ENCODE measurements around the gene GOLPH3.

GOLPH3 gene

DNA sequence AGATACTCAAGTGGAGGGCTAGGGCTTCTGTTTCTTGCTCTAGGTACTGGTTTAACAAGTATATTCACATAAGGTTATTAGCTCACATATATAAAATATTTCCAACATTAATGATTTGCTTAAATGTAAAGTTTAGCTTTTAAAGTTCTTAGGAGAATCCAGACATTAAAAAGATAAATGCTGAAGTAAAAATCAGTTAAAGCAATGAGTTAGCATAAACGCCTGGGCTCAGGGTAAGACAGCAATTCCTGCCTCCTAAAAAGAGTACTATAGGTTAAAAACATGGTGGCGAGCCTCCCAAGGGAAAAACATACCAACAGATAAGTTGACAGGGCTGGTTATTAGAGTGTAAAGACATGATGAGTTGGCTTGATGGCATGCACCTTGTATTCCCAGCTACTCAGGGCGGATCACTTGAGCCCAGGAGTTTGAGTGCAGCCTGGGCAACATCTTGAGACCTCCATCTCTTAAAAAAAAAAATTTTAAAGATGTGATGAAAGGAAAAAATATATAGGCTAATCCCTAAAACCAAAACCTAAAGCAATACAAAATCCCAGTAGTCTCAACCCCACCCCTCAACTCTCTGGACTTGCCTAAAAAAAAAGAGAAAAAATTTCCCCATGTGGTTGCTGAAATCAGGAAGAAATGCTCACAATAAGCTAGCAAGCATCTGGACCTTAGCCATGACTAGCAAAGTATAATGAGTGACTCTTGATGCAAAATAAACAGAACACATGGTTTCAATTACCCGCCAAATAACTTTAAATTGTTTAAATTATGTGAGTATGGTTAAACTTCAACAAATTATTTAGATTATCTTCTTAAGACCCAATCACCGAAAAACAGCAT, 3.6 kb downstream of the GOLPH3 start:
- no peak for DNase-seq

- no peak for DNase-seq
These were observed 5.6 kb downstream of the GOLPH3 start for GRCh38 chr5:32168460-32169033.

DNA sequence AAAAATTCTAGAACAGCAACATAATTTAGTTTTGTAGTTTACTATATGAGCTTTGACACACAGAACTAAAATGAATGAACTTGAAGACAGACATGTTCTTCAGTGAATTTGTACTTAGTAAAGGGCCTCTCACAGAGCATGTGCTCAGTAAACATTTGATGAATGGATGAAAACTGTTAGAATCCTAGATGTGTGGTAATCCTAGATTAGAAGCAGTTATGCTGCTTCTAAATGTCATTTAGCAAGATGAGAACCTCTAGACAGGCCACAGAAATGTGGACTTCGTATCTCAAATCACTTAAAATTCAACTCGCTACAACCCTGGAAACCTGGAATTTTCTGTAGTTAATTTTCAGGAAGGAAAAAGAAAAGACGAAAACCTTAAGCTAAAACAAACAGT, 8.5 kb downstream of the GOLPH3 start:
- DNase-seq = no peak

DNA sequence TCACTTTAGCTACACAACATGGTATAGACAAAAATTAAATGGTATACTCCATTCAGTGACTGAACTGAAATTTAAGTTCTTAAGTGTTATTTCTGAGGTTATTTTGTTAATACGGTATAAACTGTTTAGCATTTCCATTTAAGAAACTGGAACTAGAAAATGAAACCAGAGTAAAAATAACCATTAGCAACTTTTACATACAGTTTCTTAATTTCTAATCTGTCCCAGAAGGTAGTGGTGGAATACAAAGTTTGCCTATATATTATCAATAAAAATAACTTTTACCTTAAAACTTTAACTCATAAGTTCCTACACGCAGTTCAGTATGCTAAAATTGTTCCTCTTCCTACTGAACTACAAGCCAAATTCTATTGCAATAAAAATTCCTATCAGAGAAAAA, 10.3 kb downstream of the GOLPH3 start:
- no peak for DNase-seq

DNA sequence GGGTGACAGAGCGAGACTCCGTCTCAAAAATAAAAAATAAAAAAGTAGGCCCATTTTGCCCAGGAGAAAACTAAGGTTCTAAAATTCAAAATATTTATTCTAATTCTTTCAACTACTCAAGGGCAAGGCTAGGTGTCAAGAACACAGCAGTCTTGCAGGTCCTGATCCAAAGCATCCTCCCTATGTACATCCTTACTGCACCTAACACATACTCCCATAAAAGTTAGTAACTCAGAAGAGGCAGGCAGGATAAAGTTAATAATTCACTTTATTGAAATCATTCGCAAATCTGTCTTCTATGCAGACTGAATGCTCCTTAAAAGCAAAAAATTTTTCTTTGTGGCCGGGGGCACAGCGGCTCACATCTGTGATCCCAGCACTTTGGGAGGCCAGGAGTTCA, 11.1 kb downstream of the GOLPH3 start:
- no peak for DNase-seq

DNA sequence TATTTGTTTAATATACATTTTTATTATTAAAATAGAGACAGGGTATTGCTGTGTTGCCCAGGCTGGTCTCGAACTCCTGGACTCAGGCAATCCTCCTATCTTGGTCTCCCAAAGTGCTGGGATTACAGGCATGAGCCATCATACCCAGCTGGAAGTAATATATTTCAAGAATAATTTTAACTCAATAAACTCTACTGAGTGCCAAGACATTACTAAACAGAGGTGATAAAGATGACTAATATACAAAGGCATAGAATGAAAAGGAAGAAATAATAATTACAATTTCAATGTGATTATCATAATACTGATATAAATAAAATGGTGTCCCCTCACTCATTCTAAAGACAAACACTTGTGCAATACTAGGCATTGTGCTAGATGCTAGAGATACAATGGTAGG, 13.9 kb downstream of the GOLPH3 start:
- no peak for DNase-seq

DNA sequence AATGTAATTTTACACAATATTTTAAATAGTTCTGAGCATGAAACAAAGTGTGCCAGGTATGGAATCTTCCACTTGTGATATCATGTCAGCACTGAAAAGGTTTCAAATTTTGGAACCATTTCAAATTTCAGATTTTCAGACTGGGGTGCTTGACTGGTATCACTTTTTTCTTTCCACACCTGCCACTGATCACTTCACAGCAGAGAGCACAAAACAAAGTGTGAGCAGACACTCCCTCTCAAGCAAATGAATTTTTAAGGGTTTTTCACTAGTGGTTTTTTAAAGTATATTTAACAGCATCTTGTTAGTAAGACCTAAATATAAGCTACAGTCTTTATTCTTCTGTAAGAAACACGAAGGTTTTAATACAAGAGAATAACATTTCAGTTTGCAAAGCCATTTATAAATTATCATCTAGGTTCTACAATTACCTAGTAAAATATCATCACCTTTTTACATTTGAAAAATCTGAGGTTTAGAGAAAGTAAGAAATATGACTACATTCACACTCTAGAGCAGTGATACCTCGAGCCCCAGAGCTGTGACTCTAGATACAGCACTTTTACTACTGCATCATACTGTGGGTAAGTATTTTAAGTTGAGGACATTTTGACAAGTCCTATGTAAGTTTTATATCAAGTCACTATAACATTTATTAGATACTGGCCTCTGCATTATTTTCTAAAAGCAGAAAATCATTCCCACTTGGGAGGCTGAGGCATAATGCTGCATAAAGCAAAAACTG, 14.6 kb downstream of the GOLPH3 start:
- DNase-seq = no peak

- DNase-seq = no peak
These were observed 15.5 kb downstream of the GOLPH3 start for GRCh38 chr5:32158679-32158975.

DNA sequence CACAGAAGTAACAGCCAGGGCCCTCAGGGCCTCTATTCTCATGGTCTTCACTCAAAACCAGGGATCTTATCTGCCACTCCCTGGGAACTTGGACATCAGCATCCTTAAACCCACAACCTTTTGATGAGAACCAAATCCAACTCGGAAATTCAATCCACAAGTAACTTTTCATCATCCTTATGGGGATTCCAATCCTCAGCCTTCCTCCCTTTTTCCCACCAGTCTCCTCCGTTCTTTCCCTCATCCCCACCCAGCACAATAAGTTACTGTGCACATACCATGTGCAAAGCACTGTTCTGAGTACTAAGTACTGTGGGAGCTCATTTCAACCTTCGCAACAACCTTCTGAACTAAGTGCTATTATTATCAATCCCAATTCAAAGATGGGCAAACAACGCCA, 17.0 kb downstream of the GOLPH3 start:
- DNase-seq = no peak

DNA sequence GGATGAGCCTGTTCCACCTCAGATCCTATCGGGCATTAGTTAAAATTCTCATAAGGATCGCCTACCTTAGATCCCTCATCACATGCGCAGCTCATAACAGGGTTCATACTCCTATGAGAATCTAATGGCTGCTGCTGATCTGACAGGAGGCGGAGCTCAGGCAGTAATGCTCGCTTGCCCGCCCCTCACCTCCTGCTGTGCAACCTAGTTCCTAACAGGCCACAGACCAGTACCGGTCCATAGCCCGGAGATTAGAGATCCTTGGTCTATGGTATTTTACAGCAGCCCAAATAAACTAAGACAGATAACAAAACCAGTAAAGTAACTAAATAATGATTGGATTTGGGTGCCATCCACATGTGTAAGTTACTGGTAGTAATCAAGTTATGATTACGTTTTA, 17.5 kb downstream of the GOLPH3 start:
- no peak for DNase-seq

DNA sequence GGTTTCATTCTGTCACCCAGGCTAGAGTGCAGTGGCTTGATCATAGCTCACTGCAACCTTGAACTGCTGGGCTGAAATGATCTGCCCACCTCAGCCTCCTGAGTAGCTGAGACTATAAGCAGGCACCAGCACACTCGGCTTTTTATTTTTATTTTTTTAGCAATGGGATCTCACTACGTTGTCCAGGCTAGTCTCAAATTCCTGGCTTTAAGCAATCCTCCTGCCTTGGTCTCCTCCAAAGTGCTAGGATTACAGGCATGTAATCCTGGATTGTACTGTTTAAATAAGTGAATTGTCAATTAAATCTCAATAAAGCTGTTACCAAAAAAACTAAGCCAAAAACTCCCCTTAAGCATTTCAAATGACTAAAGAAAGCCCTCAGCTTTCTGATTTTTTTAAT, 18.9 kb downstream of the GOLPH3 start:
- DNase-seq = no peak

GRCh38 chr5:32153723-32154122, 20.4 kb downstream of the GOLPH3 start:
- no peak for DNase-seq

GRCh38 chr5:32151198-32151597, 22.9 kb downstream of the GOLPH3 start:
- DNase-seq = no peak

GRCh38 chr5:32150366-32150765, 23.8 kb downstream of the GOLPH3 start:
- no peak for DNase-seq

DNA sequence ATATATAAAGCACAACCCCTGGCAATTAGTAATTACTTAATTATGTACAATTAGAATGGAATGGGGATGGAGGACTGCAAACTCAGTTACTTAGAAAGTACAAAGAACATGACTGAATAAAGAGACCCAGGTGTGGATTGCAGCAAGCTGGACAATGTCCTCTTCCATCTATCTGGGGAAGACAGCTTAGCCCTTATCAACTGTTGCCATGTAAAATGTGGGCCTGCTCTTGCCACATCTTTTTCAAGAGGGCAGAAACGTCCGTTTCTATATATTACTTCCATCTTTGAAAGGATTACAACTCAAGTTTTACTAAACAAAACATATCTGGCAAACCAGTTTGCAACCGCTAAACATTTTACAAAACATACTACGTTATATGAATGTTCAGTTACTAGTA, 26.2 kb downstream of the GOLPH3 start:
- no peak for DNase-seq

GRCh38 chr5:32147236-32147635, 26.9 kb downstream of the GOLPH3 start:
- no peak for DNase-seq

DNA sequence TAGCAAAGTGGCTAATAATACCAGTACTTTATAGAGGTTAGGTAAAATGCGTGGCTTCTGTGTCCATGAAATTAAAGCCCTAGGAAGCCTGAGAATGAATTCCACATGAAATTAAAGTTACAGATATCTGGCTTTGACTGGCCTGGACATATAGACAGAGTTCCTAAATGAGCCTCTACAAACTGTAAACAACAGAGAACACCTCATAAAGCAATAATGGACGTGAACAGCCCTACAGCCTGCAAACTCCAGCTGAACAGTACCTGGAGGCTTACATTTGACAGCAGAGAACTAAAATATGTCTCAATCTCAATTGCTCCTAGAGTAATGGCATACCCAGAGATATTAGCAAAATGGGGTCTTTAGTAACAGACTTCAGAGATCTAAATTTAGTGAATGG, 28.7 kb downstream of the GOLPH3 start:
- DNase-seq = no peak

DNA sequence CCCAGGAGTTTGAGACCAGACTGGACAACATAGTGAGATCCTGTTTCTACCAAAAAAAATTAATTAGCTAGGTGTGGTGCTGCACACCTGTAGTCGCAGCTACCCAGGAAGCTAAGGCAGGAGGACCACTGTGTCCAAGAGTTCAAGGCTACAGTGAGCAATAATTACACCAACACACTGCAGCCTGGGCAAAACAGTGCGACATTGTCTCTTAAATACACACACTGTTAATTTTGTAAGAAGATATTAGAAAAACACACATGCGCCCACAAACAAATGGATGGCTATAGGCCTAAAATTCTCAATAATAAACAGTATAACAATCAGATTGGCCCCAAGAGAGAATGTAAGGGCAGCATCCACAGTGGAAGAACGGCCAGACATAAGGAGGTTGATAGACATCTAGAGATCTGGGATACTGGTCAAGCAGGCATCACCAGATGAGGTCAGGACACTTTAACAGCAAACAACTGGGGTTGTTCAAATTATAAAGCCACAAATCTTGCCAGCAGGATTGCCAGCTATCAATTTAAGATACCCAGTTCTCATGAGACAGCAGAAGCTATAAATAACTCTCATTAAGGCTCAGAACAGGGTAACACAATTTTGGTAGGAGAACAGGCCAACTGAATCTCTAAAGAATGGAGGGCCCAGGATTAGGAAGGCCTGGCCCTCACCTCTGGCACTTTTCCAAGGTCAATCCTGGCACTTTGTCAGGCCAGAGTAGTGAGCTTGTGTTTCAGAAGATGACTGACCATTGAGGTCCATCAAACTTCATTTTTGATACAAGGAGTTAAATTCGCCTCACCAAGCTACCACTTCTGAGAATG, 29.5 kb downstream of the GOLPH3 start:
- no peak for DNase-seq

GRCh38 chr5:32143617-32144377, 30.3 kb downstream of the GOLPH3 start:
- DNase-seq = no peak

DNA sequence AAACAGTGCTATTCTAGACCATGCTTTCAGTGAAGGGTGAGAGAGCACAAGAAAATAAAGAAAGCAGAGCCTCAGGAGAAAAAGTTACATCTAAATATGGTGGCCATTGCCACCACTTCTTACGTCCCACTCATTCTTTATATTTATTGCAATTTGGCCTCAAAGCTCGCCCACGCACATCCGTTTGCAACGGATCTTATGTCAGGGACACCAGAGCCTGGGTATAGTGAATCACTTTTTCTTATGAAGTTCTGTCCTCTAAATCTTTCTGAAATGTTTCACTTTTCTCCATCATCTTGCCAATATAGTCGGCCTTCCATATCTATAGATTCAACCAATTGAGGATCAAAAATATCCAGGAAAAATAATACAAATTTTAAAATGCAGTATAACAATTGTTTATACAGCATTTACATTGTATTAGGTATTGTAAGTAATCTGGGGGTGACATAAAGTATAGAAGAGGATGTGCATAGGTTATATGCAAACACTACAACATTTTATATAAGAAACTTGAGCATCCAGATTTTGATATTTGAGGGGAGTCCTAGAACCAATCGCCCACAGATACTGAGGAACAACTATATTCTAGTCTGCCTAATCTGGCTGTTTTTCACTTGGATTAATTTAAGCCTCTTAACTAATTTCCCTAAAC, 35.2 kb downstream of the GOLPH3 start:
- DNase-seq = no peak

- no peak for DNase-seq
These were observed 37.8 kb downstream of the GOLPH3 start for GRCh38 chr5:32136342-32136741.

DNA sequence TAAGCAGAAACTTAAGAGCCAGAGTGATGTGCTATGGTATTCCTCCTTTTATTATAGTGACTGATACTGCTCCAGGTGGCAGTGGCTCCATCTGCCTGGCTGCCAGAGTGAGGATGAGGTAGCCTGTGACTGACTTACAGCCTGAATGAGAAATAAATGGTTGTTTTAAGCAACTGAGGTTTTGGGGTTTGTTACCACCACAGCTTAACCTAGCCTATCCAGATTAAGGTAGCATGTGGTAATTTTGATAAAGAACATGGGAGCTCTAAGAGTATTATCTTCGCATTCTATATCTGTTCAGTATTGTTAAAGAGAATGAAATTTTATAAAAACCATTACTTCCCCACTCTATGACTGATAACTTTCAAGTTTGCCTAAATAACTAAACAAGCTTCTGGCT, 39.0 kb downstream of the GOLPH3 start:
- no peak for DNase-seq
